ENCODE results near the gene NCS1. TPM values are rescaled to one million over a fixed set of nuclear protein-coding genes. Genes with fewer than 3 reads are reported as not detected.

Gene NCS1
- polyA plus RNA-seq, 3 donors, result 1.3 to 5.2 (median 3.9) TPM

GRCh38 chr9:130143958-130144366 lies 28.2 kb upstream of the NCS1 start:
- 10 to 49% (median 10%) methylated on average over 14 of the region's 14 CpGs for WGBS, 3 donors
- H3K27ac ChIP-seq (ENCODE audit: low read depth, low read length), result no peak overlapping the region

GRCh38 chr9:130144703-130145102 lies 27.5 kb upstream of the NCS1 start:
- WGBS, 3 donors, result 43 to 75% (median 59%) methylated on average over 4 to 5 of the region's 5 CpGs

GRCh38 chr9:130145658-130146057 lies 26.5 kb upstream of the NCS1 start:
- WGBS, 3 donors, result 45 to 77% (median 75%) methylated on average over 1 of the region's 1 CpG
- H3K27ac ChIP-seq (ENCODE audit: low read depth, low read length), result no peak overlapping the region

More at GRCh38 chr9:130144703-130145102, 27.5 kb upstream of the NCS1 start:
- no peak overlapping the region for H3K27ac ChIP-seq (ENCODE audit: low read depth, low read length)

GRCh38 chr9:130147198-130147597 lies 25.0 kb upstream of the NCS1 start:
- 75 to 90% (median 84%) methylated on average over 5 of the region's 5 CpGs for WGBS, 3 donors
- H3K27ac ChIP-seq (ENCODE audit: low read depth, low read length), result no peak overlapping the region

GRCh38 chr9:130147910-130148309 lies 24.3 kb upstream of the NCS1 start:
- 88 to 96% (median 94%) methylated on average over 3 of the region's 3 CpGs for WGBS, 3 donors

GRCh38 chr9:130149031-130149430 lies 23.2 kb upstream of the NCS1 start:
- H3K27ac ChIP-seq (ENCODE audit: low read depth, low read length), result no peak overlapping the region
- 83 to 88% (median 84%) methylated on average over 5 of the region's 5 CpGs for WGBS, 3 donors

More at GRCh38 chr9:130147910-130148309, 24.3 kb upstream of the NCS1 start:
- H3K27ac ChIP-seq (ENCODE audit: low read depth, low read length), result no peak overlapping the region

- no peak overlapping the region for H3K27ac ChIP-seq (ENCODE audit: low read depth, low read length)
- WGBS, 3 donors, result 82 to 93% (median 84%) methylated on average over 5 of the region's 5 CpGs
Observed at GRCh38 chr9:130149654-130150286, 22.4 kb upstream of the NCS1 start.

GRCh38 chr9:130150779-130151382 lies 21.3 kb upstream of the NCS1 start:
- no peak overlapping the region for H3K27ac ChIP-seq (ENCODE audit: low read depth, low read length)
- WGBS, 3 donors, result 77 to 81% (median 78%) methylated on average over 14 of the region's 14 CpGs

GRCh38 chr9:130154816-130155215 lies 17.4 kb upstream of the NCS1 start:
- 89 to 98% (median 95%) methylated on average over 3 of the region's 3 CpGs for WGBS, 3 donors
- no peak overlapping the region for H3K27ac ChIP-seq (ENCODE audit: low read depth, low read length)

GRCh38 chr9:130155647-130156046 lies 16.6 kb upstream of the NCS1 start:
- 86 to 97% (median 95%) methylated on average over 12 of the region's 12 CpGs for WGBS, 3 donors
- H3K27ac ChIP-seq (ENCODE audit: low read depth, low read length), result no peak overlapping the region

- WGBS, 3 donors, result 24 to 70% (median 61%) methylated on average over 6 of the region's 6 CpGs
Observed at GRCh38 chr9:130156672-130157071, 15.5 kb upstream of the NCS1 start.

GRCh38 chr9:130157079-130157478 lies 15.1 kb upstream of the NCS1 start:
- no peak overlapping the region for H3K27ac ChIP-seq (ENCODE audit: low read depth, low read length)
- WGBS, 3 donors, result 65 to 82% (median 77%) methylated on average over 7 of the region's 7 CpGs

More at GRCh38 chr9:130156672-130157071, 15.5 kb upstream of the NCS1 start:
- H3K27ac ChIP-seq (ENCODE audit: low read depth, low read length), result no peak overlapping the region

- H3K27ac ChIP-seq (ENCODE audit: low read depth, low read length), result no peak overlapping the region
- WGBS, 3 donors, result 82 to 95% (median 87%) methylated on average over 8 of the region's 8 CpGs
Observed at GRCh38 chr9:130158001-130158400, 14.2 kb upstream of the NCS1 start.

GRCh38 chr9:130159057-130159456 lies 13.1 kb upstream of the NCS1 start:
- H3K27ac ChIP-seq (ENCODE audit: low read depth, low read length), result no peak overlapping the region
- 75 to 86% (median 81%) methylated on average over 8 of the region's 8 CpGs for WGBS, 3 donors

- WGBS, 3 donors, result 85 to 88% (median 87%) methylated on average over 10 of the region's 10 CpGs
- no peak overlapping the region for H3K27ac ChIP-seq (ENCODE audit: low read depth, low read length)
Observed at GRCh38 chr9:130159915-130160670, 12.1 kb upstream of the NCS1 start.

- H3K27ac ChIP-seq (ENCODE audit: low read depth, low read length), result no peak overlapping the region
- WGBS, 3 donors, result 91 to 98% (median 94%) methylated on average over 3 of the region's 3 CpGs
Observed at GRCh38 chr9:130160862-130161470, 11.2 kb upstream of the NCS1 start.

- no peak overlapping the region for H3K27ac ChIP-seq (ENCODE audit: low read depth, low read length)
- WGBS, 3 donors, result 92 to 98% (median 95%) methylated on average over 1 of the region's 1 CpG
Observed at GRCh38 chr9:130165579-130165978, 6.6 kb upstream of the NCS1 start.

- 74 to 88% (median 88%) methylated on average over 4 of the region's 4 CpGs for whole genome bisulfite sequencing, 3 donors
- H3K27ac ChIP-seq (ENCODE audit: low read depth, low read length), result no peak overlapping the region
Observed at GRCh38 chr9:130166399-130166798, 5.8 kb upstream of the NCS1 start.

GRCh38 chr9:130167927-130168326 lies 4.3 kb upstream of the NCS1 start:
- H3K27ac ChIP-seq (ENCODE audit: low read depth, low read length), result no peak overlapping the region
- WGBS, 3 donors, result 64 to 83% (median 79%) methylated on average over 6 of the region's 6 CpGs
